Medulla oblongata (tissue), 1 donor: ENCODE measurements around the gene LHPP.

Experiments
- DNase-seq: peaks from one replicate; pipeline ENCODE4 v3.0.0-alpha.2; 2015; ENCODE audit errors: extremely low spot score

The LHPP gene

DNA sequence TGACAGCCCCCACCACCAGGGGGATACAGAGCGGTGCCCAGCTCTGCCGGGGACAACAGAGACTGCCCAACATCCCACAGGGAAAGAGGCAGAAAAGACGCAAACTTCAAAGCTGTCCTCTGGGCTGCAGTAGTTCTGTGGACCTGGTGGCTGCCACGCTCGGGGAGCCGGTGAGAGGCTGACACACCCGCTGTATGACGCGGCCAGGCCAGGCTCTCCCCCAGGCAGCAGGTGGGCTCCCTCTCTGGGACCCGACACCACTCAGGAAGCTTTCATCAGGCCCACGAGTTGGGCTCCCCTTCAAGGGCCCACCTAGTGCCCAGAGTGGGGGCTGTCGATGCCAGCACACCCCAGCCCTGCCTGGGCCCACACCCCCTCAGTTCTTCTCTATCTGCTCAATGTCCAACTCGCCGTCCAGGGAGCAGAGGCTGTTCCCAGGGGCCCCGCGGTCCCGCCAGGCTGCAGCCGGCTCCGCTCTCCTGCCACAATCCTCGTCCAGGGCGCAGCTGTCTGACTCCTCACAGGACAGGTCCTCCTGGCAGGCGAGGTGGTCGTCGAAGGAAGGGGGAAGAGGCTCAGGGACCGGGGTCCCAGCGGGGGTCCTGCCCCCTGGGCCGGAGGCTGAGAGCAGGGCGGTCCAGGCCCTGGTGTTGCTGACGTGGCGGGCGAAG, 161.4 kb downstream of the LHPP start:
- no peak for DNase-seq

- DNase-seq, result no peak
Observed at GRCh38 chr10:124624006-124624405, 162.4 kb downstream of the LHPP start.

- no peak for DNase-seq
Observed at GRCh38 chr10:124624466-124624865, 162.8 kb downstream of the LHPP start.

DNA sequence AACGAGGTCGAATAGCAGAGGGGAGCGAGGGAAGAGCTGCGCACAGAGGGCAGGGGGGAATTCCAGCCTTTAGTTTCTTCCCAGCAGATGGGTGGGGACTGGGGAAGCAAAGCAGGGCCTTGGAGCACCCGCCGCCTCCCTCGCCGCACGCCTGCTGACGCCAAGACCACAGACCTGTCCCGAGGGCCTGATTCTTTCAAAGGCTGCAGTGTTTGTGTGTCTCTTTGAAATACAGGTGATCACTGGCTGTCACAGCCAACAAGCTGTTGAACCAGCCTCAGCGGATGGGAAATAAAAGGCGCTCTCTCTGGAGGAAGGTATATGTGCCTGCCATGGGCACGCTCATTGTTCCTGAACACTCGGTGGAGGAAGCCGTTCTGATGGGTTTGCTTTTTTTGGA, 163.3 kb downstream of the LHPP start:
- no peak for DNase-seq

DNA sequence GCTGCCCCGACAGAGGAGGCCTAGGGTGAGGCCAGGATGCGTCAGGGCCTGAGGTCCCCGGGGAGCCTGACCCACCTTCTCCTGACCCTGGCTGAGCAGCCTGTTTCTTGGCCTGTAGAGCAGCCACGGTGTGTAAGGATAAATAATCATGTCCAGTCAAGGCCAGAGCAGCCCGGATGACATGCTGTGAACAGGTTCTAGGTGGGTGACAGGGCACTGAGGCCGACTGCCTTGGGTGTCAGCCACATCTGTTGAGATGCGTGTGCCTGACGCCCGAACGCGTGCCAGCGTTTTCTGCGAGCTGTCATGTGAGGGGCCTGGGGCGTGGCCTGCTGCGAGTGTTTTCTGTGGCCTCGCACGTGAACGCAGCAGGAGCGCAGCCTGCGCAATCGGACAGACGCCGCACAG, 164.2 kb downstream of the LHPP start:
- no peak for DNase-seq

DNA sequence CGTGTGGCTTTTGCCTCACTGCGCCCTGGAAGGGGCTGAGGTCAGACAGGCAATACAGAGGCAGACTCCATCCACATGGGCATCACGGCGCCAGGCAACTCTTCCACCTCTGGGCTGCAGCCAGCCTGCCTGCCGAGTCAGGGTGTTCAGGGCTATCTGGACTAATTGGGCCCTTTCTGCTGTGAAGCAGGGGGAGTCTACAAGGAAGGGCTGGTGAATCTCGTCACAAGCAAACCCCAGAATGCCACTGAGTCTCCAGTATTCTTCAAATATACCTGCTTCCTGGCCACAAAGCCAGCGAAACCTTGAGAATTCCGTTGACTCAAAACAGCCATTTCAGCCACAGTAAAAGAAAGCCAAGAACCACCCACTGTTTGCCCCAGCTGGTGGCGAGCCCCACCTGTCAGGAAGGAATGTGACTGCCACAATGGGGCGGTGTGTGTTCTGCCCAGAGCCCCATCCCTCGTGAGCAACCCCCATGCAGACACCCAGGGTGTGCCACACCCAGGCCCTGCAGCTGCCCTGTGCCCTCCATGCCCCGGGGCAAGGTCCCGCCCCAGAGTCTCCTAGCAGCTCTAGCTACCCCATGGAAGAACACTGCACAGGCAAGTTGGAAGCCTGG, 165.2 kb downstream of the LHPP start:
- DNase-seq, result no peak

GRCh38 chr10:124627866-124628675, 166.4 kb downstream of the LHPP start:
- DNase-seq, result no peak

DNA sequence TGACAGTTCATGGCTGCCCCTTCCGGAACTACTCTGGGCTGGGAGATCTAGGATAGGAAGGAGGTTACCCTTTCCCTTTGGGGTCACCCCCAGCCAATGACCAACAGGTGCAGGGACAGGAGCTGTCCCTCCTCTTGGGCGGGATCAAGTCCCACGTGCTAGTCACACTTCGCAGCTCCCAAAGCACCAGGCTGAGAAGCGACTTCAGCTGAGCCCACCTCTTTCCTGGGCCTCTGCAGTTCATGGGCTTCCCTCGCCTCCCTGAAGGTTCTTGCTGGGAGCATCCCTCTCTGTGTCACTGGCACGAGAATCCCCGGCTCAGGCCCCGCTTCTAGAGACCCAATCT, 167.0 kb downstream of the LHPP start:
- DNase-seq, result no peak

GRCh38 chr10:124629415-124629814, 167.8 kb downstream of the LHPP start:
- DNase-seq, result peak; percentile 90

- DNase-seq, result no peak
Observed at GRCh38 chr10:124629842-124630241, 168.2 kb downstream of the LHPP start.

DNA sequence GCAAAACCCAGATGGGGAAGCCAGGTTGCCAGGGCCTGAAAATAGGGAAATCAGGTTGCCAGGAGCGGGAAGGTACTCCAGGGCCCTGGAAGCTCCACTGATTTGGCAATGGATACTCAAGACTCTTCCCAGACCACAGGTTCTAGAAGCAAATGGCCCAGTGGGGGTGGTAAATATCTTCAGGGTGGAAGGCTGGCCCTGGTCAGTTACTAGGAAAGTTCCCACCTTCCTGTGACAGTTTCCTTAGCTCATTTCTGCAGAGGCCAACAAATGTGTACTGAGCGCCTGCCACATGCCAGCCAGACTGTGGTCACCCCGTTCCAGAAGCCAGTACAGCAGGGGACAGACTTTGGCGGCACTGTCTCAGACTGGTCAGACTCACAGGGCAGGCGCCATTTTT, 168.9 kb downstream of the LHPP start:
- peak; percentile 77 for DNase-seq

DNA sequence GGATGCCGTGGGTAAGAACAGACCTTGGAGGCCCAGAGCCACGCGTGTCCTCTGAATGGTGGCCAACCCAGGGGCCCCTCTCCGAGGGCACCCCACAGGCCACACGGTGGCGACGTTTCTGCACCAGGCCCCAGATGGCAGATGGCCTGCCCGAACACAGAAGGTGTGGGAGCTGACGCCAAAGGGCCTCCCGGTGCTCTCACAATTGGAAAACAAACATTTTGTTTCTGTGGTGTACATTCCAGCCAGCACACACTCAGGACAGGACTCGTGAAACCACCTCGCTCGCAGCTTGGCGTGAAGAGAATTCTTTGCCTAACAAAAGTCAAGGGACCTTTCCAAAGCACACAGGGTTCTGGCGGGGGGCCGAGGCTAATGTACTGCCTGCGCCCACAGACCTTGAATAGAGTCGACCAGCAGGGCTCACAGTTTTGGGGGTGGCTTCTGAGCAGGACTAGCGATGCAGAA, 170.5 kb downstream of the LHPP start:
- DNase-seq, result peak; percentile 57

- no peak for DNase-seq
Observed at GRCh38 chr10:124632566-124632965, 170.9 kb downstream of the LHPP start.

GRCh38 chr10:124636271-124636995, 174.8 kb downstream of the LHPP start:
- no peak for DNase-seq

- no peak for DNase-seq
Observed at GRCh38 chr10:124637091-124637700, 175.6 kb downstream of the LHPP start.

DNA sequence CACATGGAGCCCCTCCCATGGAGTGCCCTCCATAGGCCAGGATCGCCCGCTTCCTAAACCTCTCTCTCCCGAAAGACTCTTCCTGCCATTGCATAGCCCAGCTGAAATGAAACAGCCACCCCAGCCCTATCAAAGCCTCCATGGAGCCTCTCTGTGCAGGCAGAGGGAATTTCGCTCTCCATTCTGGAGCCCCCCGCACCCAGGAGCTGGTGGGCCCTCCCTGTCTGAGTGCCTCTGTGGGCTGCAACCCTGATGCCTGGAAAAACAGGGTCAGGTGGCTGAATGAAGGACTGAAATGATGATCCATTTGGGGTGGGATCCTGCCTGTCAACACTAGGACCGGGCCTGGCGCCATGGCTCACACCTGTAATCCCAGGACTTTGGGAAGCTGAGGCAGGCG, 176.1 kb downstream of the LHPP start:
- DNase-seq, result no peak

GRCh38 chr10:124639206-124639605, 177.6 kb downstream of the LHPP start:
- DNase-seq, result no peak

GRCh38 chr10:124639646-124640045, 178.0 kb downstream of the LHPP start:
- no peak for DNase-seq

GRCh38 chr10:124640056-124640455, 178.4 kb downstream of the LHPP start:
- DNase-seq, result no peak

GRCh38 chr10:124640538-124641231, 179.1 kb downstream of the LHPP start:
- no peak for DNase-seq
